NCI-H82 treated with DMSO at 0.1 percent for 48 hours (cell line): ENCODE data around the gene CLIC4.
"Not testable (repeated sequence)": the region's sequence is repeated elsewhere in the genome, so short reads cannot be mapped to it uniquely, and the experiment has no call there.

Source experiments
- DNase-seq: peaks from one replicate; lab custom pipeline; 2025; ENCODE audit not compliant: unreplicated experiment; lab: John Stamatoyannopoulos, UW

The CLIC4 gene

DNA sequence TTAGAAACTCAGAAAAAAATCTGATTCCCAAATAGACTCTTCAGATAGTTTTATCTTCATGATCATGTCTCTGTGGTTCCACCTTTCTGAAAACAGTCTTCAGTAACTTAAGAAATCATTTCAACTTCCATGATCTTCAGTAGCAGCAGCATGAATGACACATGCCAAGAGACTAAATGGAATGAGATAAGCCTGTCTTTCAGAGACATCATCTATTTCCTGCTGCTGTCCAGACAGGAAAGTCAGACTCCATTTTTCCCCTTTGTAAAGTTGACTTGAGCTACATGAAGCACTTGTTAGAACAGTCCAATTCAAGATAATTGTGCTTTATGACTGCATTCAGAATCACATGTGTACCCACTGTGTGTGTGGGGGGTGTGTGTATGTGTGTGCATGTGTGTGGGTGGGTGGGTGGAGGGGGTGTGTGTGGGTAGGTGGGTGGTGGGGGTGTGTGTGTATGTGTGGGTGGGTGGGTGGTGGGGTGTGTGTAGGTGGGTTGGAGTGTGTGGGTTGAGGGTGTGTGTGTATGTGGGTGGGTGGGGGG lies 58.8 kb downstream of the CLIC4 start:
- no peak for DNase-seq

- DNase-seq: no peak
Measured at GRCh38 chr1:24805534-24806301, 60.5 kb downstream of the CLIC4 start.

- DNase-seq: no peak
Measured at GRCh38 chr1:24806588-24806987, 61.3 kb downstream of the CLIC4 start.

- not testable (repeated sequence) for DNase-seq
Measured at GRCh38 chr1:24811494-24811893, 66.2 kb downstream of the CLIC4 start.

GRCh38 chr1:24820221-24820620 lies 75.0 kb downstream of the CLIC4 start:
- not testable (repeated sequence) for DNase-seq

GRCh38 chr1:24822887-24823286 lies 77.6 kb downstream of the CLIC4 start:
- DNase-seq: no peak

- DNase-seq: not testable (repeated sequence)
Measured at GRCh38 chr1:24823486-24823885, 78.2 kb downstream of the CLIC4 start.

GRCh38 chr1:24825174-24825573 lies 79.9 kb downstream of the CLIC4 start:
- DNase-seq: no peak

DNA sequence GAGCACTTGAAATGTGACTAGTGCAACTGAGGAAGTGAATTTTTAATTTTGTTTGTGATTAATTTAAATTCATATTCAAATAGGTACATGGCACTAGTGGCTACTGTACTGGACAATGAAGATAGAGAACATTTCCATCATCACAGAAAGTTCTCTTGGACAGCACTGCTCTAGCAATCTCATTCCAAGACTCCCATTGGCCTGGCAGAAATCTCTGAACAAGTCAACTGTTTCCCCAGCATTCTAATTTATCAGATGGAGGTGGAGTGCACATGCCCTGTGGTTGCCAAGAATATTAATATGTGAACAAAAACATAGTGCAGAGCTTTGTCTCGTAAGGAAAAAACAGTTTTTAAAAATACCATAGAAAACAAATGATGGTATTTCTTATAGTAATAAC lies 81.3 kb downstream of the CLIC4 start:
- no peak for DNase-seq

GRCh38 chr1:24827379-24828135 lies 82.3 kb downstream of the CLIC4 start:
- no peak for DNase-seq

- no peak for DNase-seq
Measured at GRCh38 chr1:24828183-24828886, 83.1 kb downstream of the CLIC4 start.

GRCh38 chr1:24828887-24829192 lies 83.6 kb downstream of the CLIC4 start:
- no peak for DNase-seq

DNA sequence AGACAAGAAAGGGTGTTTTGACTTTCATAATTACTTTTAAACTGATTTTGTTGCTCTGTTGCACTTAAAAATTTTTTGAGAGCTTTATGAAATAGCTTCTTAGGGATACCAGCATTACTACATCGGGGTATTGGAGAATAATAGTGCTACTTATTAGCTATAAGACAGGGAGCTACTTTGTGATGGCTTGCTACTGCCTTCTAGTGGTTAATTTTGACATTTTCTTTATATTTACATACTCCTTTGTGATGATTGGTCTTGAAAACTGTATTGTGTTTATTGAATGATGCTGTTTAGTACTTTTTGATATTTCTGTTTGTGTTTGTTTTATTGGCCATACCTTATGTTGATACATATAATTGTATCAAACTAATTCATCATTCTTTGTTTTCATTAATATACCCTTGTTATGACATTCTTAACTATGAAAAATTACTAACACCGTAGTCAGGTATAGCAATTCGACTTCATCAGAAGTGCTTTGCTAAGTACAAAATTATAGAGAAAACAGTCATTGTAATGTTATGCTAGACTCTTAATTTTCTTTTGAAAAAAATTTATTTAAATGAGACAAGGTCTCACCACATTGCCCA lies 85.5 kb downstream of the CLIC4 start:
- peak; percentile 73 for DNase-seq

DNA sequence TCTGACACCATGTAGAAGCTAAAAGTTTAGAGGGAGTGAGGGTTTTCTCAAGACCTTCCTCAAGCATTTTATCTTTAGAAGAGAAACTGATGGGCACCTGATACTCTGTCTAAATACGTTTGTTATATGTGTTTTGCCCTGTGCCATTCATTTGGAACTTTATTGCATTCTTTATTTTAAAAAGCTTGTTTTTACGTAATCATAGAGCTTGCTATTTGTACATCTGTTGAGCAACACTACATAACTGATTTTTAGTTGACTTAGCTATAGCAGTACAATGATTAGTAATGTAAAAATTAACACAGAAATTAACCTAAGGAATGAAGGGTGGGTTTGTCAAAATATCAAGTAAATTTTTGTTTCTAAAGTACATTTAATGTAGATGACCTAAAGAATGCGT lies 96.3 kb downstream of the CLIC4 start:
- no peak for DNase-seq

DNA sequence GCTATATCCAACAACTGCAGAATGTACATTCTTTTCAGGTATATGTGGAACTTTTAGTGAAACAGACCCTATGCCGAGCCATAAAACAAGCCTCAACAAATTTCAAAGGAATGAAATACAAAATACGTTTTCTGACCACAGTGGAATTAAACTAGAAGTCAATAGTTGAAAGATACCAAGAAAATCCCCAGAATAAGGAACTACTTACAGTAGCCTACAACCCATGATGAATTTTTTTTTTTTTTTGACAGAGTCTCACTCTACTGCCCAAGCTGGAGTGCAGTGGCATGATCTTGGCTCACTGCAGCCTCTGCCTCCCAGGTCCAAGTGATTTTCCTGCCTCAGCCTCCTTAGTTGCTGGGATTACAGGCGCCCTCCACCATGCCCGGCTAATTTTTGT lies 101.4 kb downstream of the CLIC4 start:
- no peak for DNase-seq

DNA sequence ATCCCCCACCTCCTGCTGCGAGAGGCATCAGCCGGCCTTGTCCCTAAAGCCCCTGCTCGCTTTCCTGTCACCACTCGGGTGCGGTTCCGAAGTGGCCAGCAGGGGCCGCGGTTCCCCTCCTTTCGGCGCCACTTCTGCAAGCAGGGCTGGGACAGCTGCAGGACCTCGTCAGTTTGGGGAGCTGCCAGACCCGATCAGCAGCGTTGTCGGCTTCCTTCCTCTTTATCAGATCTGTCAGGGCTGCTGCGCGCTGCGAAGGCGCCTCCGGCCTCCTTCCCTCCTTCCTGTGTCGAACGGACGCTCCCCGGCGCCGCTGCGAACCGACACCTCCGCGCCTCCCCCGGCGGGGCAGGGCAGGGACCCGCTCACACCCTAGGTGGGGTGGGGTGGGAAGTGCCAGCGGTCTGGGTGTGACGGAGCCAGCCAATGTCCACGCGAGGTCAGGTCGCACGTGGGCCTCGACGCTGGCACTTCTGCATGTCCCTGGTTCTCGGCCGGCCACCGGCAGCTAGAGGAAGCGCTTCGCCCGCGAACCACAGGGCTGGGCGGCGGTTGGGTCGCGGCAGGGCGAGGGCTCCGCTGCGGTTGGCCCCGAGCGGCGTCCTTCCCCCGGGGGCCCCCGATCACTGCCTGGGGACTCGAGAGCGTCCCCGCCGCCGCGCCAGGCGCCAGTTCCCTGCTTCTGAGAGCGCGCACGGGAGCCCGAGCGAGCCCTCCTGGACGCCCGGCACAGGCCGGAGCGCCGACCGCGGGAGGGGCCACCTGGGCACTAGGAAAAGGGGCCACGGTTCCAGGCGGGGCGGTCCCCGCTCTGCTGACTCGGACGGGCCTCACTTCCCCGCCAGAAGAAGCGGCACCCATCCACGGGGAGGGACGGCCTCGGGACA lies 103.0 kb downstream of the CLIC4 start:
- DNase-seq: peak; percentile 48

- no peak for DNase-seq
Measured at GRCh38 chr1:24849672-24850295, 104.5 kb downstream of the CLIC4 start.

DNA sequence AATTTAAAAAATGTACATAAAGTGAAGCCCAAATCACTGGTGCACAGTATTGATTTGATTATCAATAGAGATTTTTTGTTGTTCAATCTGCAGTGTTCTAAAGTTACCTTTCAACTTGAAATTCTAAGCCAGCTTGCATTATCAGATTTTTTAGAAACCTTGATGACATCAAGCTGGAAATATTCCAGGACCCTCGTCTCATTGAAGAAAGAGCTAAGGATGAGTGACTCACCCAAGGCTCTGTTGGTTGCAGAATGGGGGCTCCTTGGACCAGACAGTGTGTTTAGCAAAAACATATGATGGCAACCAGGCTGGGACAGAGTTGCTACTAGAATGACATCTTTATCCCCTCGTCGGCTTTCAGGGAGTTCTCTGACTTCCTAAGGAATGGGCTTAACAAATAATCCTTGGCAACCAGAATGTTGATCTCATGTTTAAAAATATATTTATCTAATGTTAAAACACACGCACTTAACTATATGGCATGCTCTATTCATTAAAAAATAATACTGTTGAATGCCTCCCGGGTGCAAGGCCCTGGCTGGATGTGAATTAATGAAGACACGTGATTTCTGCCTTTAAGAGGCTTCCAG lies 105.2 kb downstream of the CLIC4 start:
- no peak for DNase-seq

DNA sequence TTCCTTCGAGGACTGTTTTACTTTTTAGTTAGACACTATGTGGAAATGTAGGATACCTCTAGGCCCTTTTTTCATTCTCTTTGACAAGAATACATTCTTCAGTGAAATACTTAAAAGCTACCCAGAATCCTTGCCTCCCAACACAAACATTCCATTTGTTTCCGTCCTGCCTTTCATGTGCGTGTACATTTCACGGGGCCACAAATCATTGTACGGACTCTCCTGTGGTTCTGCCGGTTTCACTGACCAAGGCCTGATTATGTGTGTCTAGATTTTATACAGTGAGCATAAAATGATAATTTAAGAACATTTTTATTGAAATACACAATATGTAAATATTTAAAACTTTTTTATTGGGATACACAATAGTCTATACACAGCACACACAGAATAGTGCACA lies 108.4 kb downstream of the CLIC4 start:
- no peak for DNase-seq

DNA sequence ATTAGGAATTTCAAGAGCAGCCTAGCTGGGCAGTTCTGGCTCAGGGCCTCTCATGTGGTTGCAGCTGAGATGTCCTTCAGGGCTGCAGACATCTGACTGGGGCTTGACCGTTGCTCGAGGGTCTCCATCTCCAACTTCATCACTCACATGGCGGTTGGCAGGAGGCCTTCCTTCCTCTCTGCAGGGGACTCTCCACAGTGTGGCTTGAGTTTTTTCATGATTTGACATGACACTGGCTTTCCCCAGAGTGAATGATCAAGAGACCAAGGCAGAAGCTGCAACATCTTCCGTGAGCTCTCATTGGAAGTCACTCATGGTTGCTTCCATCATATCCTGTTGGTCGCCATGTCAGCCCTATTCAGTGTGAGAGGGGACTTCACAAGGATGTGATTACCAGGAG lies 110.2 kb downstream of the CLIC4 start:
- DNase-seq: no peak
